Naive B cell (primary cell): ENCODE data around the gene PAPLN. TPM values are rescaled to one million over a fixed set of nuclear protein-coding genes. Genes with fewer than 3 reads are reported as not detected.
"Not testable (repeated sequence)": the region's sequence is repeated elsewhere in the genome, so short reads cannot be mapped to it uniquely, and the experiment has no call there.

ENCODE experiments used
- ATAC-seq, 2 donors: fragments of 150-1000 bp; cut with Tn5 transposase; 2 replicates each; pipeline ENCODE4 v1.10.0; 2021; ENCODE audit warnings: low read depth in 2 of 2, mild to moderate bottlenecking in 2 of 2, moderate library complexity in 2 of 2
- DNase-seq: peaks from one replicate; pipeline ENCODE4 v3.0.0; 2022
- H3K27ac Mint-ChIP-seq, 6 donors: one replicate each; pipeline ENCODE4 v1.8.0; 2020 to 2022; ENCODE audit warnings: mild to moderate bottlenecking in 6 of 6, mixed read lengths in 6 of 6, moderate library complexity in 5 of 6, inconsistent platforms in 2 of 6
- H3K27me3 Mint-ChIP-seq, 3 donors: one replicate each; pipeline ENCODE4 v1.8.0; 2021 to 2022; ENCODE audit warnings: mixed read lengths in 3 of 3, mild to moderate bottlenecking in 1 of 3
- H3K36me3 Mint-ChIP-seq, 2 donors: one replicate each; pipeline ENCODE4 v1.8.0; 2020 to 2022; ENCODE audit warnings: mixed read lengths in 2 of 2, inconsistent platforms in 1 of 2, mild to moderate bottlenecking in 1 of 2
- H3K4me1 Mint-ChIP-seq, 3 donors: one replicate each; pipeline ENCODE4 v1.8.0; 2020 to 2022; ENCODE audit warnings: mixed read lengths in 3 of 3, inconsistent platforms in 1 of 3, mild to moderate bottlenecking in 1 of 3, moderate library complexity in 1 of 3
- H3K4me3 Mint-ChIP-seq, 8 donors: one replicate each; pipeline ENCODE4 v1.8.0; 2020 to 2022; ENCODE audit warnings: mild to moderate bottlenecking in 8 of 8, mixed read lengths in 8 of 8, moderate library complexity in 8 of 8, inconsistent platforms in 2 of 8
- H3K9me3 Mint-ChIP-seq, 7 donors: one replicate each; pipeline ENCODE4 v1.8.0; 2020 to 2022; ENCODE audit warnings: mixed read lengths in 7 of 7, mild to moderate bottlenecking in 5 of 7, inconsistent platforms in 2 of 7, moderate library complexity in 1 of 7
- polyA plus RNA-seq, 6 donors: library from polyadenylated mRNA; unstranded; fragments of 300-500 nt; fragmentation: Illumina TruSeq; gene quantifications; one replicate each; pipeline ENCODE4 v1.2.3, GENCODE V29; 2021; ENCODE audit warnings: low read depth in 6 of 6

PAPLN gene, protein sequence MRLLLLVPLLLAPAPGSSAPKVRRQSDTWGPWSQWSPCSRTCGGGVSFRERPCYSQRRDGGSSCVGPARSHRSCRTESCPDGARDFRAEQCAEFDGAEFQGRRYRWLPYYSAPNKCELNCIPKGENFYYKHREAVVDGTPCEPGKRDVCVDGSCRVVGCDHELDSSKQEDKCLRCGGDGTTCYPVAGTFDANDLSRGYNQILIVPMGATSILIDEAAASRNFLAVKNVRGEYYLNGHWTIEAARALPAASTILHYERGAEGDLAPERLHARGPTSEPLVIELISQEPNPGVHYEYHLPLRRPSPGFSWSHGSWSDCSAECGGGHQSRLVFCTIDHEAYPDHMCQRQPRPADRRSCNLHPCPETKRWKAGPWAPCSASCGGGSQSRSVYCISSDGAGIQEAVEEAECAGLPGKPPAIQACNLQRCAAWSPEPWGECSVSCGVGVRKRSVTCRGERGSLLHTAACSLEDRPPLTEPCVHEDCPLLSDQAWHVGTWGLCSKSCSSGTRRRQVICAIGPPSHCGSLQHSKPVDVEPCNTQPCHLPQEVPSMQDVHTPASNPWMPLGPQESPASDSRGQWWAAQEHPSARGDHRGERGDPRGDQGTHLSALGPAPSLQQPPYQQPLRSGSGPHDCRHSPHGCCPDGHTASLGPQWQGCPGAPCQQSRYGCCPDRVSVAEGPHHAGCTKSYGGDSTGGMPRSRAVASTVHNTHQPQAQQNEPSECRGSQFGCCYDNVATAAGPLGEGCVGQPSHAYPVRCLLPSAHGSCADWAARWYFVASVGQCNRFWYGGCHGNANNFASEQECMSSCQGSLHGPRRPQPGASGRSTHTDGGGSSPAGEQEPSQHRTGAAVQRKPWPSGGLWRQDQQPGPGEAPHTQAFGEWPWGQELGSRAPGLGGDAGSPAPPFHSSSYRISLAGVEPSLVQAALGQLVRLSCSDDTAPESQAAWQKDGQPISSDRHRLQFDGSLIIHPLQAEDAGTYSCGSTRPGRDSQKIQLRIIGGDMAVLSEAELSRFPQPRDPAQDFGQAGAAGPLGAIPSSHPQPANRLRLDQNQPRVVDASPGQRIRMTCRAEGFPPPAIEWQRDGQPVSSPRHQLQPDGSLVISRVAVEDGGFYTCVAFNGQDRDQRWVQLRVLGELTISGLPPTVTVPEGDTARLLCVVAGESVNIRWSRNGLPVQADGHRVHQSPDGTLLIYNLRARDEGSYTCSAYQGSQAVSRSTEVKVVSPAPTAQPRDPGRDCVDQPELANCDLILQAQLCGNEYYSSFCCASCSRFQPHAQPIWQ
- under 1 TPM in 5 of 6 donors, not detected in 1; 0.38 to 0.76 (median 0.59) TPM for polyA plus RNA-seq

DNA sequence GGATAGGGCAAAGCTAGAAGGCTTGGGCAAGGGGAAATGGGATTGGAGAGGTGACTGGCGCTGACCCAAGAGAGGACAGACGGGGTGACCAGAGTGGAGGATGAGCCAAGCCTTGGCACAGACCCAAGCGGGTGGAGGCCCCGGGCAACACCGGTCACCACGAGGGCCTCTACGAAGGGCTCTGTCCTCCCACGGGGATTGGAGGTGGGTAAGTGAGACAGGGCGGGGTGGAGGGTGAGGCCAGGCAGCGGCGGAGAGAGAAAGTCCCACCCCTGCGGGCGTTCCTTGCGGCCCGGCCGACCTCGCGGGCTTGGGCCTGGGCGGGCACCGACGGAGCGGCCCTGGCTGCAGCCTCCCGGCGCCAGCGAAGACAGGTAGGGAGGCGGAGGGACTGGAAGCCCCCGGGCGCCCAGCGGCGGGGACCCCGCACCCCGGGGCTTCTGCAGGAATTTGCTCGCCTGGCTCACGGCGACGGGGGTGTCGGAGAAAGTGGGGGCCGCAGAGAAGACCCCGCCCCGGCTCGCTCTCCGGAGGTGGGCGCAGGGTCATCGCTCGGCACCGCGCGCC lies at the start of gene PAPLN:
Gene PAPLN, plus strand, starts transcription at position 288 of the 567 bp plus-strand sequence. CDS start 2,273 bp downstream, outside the sequence.
- no peak for DNase-seq
- peaks cover 0 to 9% of the 10 kb centered on the region in 2 donors for H3K36me3 Mint-ChIP-seq
- peak within 1 kb of the TSS; percentile 66 to 94 (median 86) for H3K4me3 Mint-ChIP-seq
- no peaks in the 10 kb centered on the region for H3K9me3 Mint-ChIP-seq
- H3K27ac Mint-ChIP-seq: peak within 1 kb of the TSS in 2 of 6 donors; percentile 53 to 80
- peak; percentile 42 to 48 for ATAC-seq
- peaks cover 51 to 80% (median 77%) of the 10 kb centered on the region in 3 donors for H3K27me3 Mint-ChIP-seq
- H3K4me1 Mint-ChIP-seq: peaks cover 48 to 72% (median 50%) of the 10 kb centered on the region in 3 donors

DNA sequence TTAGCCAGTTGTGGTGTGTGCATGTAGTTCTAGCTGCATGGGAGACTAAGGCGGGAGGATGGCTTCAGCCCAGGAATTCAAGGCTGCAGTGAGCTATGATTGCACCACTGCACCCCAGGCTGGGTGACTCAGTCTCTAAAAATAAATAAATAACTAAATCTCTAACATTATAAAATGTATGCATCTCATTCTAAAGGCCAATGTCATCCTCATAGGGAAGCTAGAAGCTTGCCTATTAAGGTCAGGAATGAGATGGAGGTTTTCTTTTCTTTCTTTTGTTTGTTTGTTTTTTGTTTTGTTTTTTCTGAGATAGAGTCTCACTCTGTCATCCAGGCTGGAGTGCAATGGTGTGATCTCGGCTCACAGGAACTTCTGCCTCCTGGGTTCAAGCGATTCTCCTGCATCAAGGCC lies 48.8 kb upstream of the PAPLN start:
- ATAC-seq (no peak), DNase-seq (no peak)
- no peak overlapping the region for H3K4me3 Mint-ChIP-seq
- peaks cover 0 to 11% (median 2%) of the 10 kb centered on the region in 3 donors for H3K4me1 Mint-ChIP-seq
- H3K27ac Mint-ChIP-seq: no peak overlapping the region
- H3K36me3 Mint-ChIP-seq: peaks cover 0 to 4% of the 10 kb centered on the region in 2 donors
- H3K27me3 Mint-ChIP-seq: no peaks in the 10 kb centered on the region
- no peaks in the 10 kb centered on the region for H3K9me3 Mint-ChIP-seq

DNA sequence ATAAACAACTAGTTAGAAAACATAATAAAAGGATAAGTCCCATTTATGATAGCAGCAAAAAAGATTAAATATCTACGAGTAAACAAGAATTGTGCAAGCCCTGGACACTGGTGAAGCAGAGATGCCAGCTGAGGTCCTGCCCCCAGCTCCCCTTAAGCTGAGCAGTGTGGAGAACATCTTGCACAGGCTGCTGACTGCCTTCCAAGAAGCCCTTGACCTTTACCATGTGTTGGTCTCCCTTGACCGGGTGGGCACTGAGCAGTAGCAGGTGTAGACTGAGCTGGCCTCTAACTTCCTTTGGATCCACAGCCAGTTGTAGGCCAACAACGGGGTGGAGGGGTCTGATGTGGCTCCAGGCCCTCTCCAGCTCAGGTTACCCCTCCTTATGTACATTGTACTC lies 47.7 kb upstream of the PAPLN start:
- Mint-ChIP-seq H3K4me3 (no peak overlapping the region), H3K27me3 (no peaks in the 10 kb centered on the region), H3K27ac (peak overlapping the region in 1 of 6 donors; percentile 49), H3K4me1 (peaks cover 0 to 11% (median 2%) of the 10 kb centered on the region in 3 donors), H3K9me3 (no peaks in the 10 kb centered on the region), H3K36me3 (peaks cover 0 to 4% of the 10 kb centered on the region in 2 donors)
- ATAC-seq: no peak
- DNase-seq: no peak

DNA sequence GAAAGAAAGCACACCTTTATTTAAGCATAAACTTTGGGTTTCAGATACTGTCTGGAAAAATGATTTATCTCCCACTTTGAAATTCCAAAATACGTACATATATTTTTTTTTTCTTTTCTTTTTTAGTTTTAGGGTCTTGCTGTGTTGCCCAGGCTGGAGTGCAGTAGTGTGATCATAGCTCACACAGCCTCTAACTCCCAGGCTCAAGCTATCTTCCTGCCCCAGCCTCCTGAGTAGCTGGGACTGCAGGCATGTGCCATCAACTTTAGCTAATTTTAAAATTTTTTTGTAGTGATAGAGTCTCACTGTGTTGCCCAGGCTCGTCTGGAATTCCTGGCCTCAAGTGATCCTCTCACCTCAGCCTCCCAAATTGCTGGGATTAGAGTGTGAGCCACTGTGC lies 45.9 kb upstream of the PAPLN start:
- no peak overlapping the region for H3K27ac Mint-ChIP-seq
- H3K27me3 Mint-ChIP-seq: no peaks in the 10 kb centered on the region
- peaks cover 0 to 12% of the 10 kb centered on the region in 2 donors for H3K36me3 Mint-ChIP-seq
- no peak for ATAC-seq
- H3K9me3 Mint-ChIP-seq: no peaks in the 10 kb centered on the region
- H3K4me1 Mint-ChIP-seq: peaks cover 0 to 11% (median 2%) of the 10 kb centered on the region in 3 donors
- no peak for DNase-seq
- H3K4me3 Mint-ChIP-seq: no peak overlapping the region

DNA sequence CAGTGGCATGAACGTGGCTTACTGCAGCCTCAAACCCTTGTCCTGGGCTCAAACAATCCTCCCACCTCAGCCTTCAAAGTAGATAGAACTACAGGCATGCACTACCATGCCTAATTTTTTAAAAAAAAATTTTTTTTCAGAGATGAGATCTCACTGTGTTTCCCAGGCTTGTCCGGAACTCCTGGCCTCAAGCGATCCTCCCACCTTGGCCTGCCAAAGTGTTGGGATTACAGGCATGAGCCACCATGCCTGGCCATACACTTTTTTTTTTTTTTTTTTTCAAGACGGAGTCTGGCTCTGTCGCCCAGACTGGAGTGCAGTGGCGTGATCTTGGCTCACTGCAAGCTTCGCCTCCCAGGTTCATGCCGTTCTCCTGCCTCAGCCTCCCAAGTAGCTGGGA lies 43.0 kb upstream of the PAPLN start:
- not testable (repeated sequence) for DNase-seq, H3K27me3 Mint-ChIP-seq, H3K9me3 Mint-ChIP-seq, H3K27ac Mint-ChIP-seq, H3K4me3 Mint-ChIP-seq, ATAC-seq
- H3K4me1 Mint-ChIP-seq: peaks cover 2 to 11% (median 4%) of the 10 kb centered on the region in 3 donors
- H3K36me3 Mint-ChIP-seq: peaks cover 9 to 17% of the 10 kb centered on the region in 2 donors

DNA sequence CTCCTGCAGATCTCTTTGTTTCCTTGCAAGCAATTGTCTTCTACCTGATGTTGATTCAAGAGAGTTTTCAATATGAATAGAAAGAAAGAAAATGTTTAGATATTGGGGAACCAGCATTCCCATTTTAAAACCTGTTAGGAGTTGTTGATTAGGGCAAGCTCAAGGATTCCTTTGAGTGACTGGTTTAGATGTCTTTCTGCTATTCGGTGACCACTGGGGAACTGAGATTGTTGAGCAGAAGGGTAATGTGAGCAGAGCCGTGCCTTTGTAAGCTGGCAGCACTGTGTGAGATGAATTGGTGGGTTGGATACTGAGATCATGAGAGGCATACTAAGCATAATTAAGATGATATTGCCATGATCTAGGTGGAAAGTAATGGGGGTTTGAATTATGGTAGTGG lies 39.1 kb upstream of the PAPLN start:
- Mint-ChIP-seq H3K9me3 (peaks cover 0 to 2% (median 0%) of the 10 kb centered on the region in 7 donors), H3K27ac (peak overlapping the region in 1 of 6 donors; percentile 1), H3K4me3 (no peak overlapping the region), H3K27me3 (no peaks in the 10 kb centered on the region), H3K4me1 (peaks cover 0 to 4% (median 0%) of the 10 kb centered on the region in 3 donors), H3K36me3 (peaks cover 17 to 27% of the 10 kb centered on the region in 2 donors)
- DNase-seq: no peak
- ATAC-seq: no peak

DNA sequence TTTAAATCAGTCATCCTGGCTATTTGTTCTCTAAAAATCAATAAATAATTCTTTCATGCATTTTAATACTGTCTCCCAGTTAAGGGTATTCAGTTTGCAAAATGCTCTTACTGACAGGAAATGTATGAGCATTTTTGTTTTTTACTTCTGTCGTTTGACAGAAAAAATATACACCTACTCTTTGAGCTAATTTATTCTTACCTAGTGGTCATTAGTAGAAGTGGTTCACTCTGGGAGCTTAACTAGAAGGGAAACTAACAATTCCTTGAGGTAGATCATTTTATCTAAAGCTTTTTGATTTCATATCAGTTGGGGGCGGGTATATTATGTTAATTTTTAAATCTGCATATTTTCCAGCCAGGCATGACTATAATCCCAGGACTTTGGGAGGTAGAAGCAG lies 33.8 kb upstream of the PAPLN start:
- ATAC-seq (no peak), DNase-seq (no peak)
- no peak overlapping the region for H3K4me3 Mint-ChIP-seq
- peaks cover 0 to under 1% (median 0%) of the 10 kb centered on the region in 3 donors for H3K4me1 Mint-ChIP-seq
- H3K27ac Mint-ChIP-seq: no peak overlapping the region
- H3K27me3 Mint-ChIP-seq: no peaks in the 10 kb centered on the region
- H3K36me3 Mint-ChIP-seq: peaks cover 37 to 49% of the 10 kb centered on the region in 2 donors
- peaks cover 0 to 3% (median 1%) of the 10 kb centered on the region in 7 donors for H3K9me3 Mint-ChIP-seq

DNA sequence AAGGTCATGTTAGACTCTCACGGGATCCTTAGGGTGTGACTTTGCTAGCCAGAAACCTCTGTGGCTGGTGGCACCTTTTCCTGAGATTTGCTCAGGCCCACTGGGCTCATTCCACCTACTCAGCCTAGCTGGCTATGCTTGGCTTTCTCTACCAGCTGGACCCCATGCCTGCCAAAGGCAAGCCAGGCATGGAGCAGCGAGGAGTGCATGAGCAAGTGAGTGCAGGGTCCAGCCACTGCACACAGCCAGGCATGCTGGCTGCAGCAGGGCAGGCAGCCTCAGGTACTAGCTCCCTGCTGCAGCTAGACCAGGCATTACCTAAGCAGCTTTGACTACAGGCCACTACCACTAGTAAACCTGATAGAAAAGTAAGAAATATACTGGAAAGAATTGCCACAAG lies 29.7 kb upstream of the PAPLN start:
- no peak overlapping the region for H3K4me3 Mint-ChIP-seq
- H3K4me1 Mint-ChIP-seq: no peaks in the 10 kb centered on the region
- no peak for ATAC-seq
- DNase-seq: no peak
- H3K27me3 Mint-ChIP-seq: no peaks in the 10 kb centered on the region
- H3K36me3 Mint-ChIP-seq: peaks cover 26 to 35% of the 10 kb centered on the region in 2 donors
- H3K27ac Mint-ChIP-seq: no peak overlapping the region
- H3K9me3 Mint-ChIP-seq: peaks cover 0 to 3% (median 0%) of the 10 kb centered on the region in 7 donors

DNA sequence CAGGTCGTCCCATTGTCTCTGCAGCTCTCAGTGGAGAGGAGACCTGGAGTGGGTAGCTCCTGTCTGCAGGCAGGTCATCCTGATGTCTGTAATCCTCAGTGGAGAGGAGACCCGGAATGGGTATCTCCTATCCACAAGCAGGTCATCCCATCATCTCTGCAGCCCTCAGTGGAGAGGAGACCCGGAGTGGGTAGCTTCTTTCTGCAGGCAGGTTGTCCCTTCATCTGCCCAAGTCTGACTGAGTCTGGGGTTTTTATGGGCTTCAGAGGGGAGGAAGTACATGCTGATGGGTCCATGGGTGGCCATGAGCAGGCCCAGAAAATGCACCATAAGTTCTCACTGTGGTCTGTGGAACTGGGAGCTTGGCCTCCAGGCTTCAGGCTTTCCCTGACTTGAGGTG lies 28.9 kb upstream of the PAPLN start:
- peaks cover 0 to 3% (median 0%) of the 10 kb centered on the region in 7 donors for H3K9me3 Mint-ChIP-seq
- no peak for DNase-seq
- H3K36me3 Mint-ChIP-seq: peaks cover 26 to 40% of the 10 kb centered on the region in 2 donors
- ATAC-seq: no peak
- no peak overlapping the region for H3K4me3 Mint-ChIP-seq
- H3K27me3 Mint-ChIP-seq: no peaks in the 10 kb centered on the region
- no peaks in the 10 kb centered on the region for H3K4me1 Mint-ChIP-seq
- H3K27ac Mint-ChIP-seq: no peak overlapping the region

DNA sequence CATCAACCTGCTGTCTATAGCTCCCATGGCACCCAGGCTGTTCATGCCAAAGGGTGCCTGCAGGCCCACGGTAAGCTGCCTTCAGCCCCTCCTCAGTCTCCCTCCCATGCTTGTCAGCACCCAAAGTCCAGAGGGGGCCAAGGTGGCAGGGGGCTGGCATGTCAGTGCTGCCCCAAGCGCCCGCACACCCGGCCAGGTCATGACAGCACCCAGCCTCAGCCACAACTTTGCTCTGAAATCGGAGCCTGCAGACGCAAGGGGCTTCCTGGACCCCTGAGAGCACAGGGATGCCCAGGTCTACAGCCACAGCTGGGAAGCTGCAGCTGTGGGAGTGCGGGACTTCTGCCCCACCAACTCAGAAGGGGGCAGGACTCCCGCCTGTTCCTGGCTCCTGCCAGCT lies 28.5 kb upstream of the PAPLN start:
- Mint-ChIP-seq H3K4me3 (no peak overlapping the region), H3K36me3 (peaks cover 26 to 38% of the 10 kb centered on the region in 2 donors)

DNA sequence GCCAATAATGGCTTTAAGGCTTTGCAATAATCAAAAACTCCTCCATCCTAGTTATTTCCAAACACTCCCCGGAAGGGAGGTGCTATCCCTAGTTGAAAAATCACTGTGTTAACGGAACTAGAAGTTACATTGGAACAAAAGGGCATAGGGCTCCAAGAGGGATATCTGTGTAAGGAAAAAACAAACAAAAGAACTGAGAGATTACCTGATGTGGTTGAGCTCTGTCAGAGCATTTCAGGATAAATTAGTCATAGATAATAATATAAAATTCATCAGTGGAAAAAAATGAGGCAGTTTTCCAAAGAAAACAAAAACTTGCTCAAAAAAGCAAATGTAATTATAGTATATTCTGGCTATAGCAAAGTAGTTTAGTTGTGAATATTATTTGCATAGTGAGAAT lies 27.4 kb upstream of the PAPLN start:
- no peaks in the 10 kb centered on the region for H3K4me1 Mint-ChIP-seq
- DNase-seq: no peak
- H3K27me3 Mint-ChIP-seq: no peaks in the 10 kb centered on the region
- H3K9me3 Mint-ChIP-seq: peaks cover 0 to 3% (median 0%) of the 10 kb centered on the region in 7 donors
- ATAC-seq: no peak
- no peak overlapping the region for H3K27ac Mint-ChIP-seq
- peaks cover 26 to 38% of the 10 kb centered on the region in 2 donors for H3K36me3 Mint-ChIP-seq
- no peak overlapping the region for H3K4me3 Mint-ChIP-seq

More for the DNA sequence above, 28.5 kb upstream of the PAPLN start:
- no peak for DNase-seq
- Mint-ChIP-seq H3K27me3 (no peaks in the 10 kb centered on the region), H3K4me1 (no peaks in the 10 kb centered on the region), H3K9me3 (peaks cover 0 to 3% (median 0%) of the 10 kb centered on the region in 7 donors), H3K27ac (no peak overlapping the region)
- ATAC-seq: no peak

DNA sequence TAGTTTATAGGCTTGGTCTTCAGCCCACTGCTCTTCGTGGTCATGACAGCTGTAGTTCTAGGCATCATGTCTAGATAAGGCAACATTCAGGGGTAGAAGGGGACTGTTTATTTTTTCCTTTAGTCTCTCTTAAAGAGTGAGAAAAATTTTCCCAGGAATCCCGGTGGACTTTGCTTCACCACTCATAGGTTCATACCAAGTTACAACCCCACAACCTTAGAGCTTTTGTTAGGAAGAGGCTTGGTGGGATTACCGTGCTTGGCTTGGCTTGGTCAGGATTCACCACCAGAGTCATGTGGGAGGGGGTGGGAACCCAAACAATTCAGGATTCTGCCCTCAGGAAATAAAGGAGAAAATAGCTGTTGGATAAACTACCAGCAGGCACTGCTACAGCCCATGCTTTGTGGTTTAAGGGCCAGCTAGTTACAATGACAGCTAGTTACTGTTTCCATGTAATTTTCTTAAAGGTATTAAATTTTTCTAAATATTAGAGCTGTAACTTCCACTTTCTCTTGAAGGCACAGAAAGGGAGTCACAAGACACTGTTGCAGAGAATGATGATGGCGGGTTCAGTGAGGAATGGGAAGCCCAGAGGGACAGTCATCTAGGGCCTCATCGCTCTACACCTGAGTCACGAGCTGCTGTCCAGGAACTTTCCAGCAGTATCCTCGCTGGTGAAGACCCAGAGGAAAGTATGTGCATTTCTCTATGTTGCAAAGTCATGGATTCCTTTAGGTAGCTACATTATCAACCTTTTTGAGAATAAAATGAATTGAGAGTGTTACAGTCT lies 25.9 kb upstream of the PAPLN start:
- H3K36me3 Mint-ChIP-seq: peaks cover 18 to 27% of the 10 kb centered on the region in 2 donors
- DNase-seq: no peak
- peaks cover 0 to 3% (median 0%) of the 10 kb centered on the region in 7 donors for H3K9me3 Mint-ChIP-seq
- peak overlapping the region in 1 of 6 donors; percentile 54 for H3K27ac Mint-ChIP-seq
- no peak overlapping the region for H3K4me3 Mint-ChIP-seq
- no peak for ATAC-seq
- H3K4me1 Mint-ChIP-seq: no peaks in the 10 kb centered on the region
- no peaks in the 10 kb centered on the region for H3K27me3 Mint-ChIP-seq
